Colonic mucosa (tissue), 4 donors: ENCODE data around the gene SUCLG2. TPM values are rescaled to one million over a fixed set of nuclear protein-coding genes. Genes with fewer than 3 reads are reported as not detected.

Experiments used
- DNase-seq: peaks from one replicate; pipeline ENCODE4 v3.0.0-alpha.2; 2020
- H3K27ac ChIP-seq: fragments of 200-600 bp; one replicate; pipeline ENCODE4 v1.8.0; 2021
- H3K27me3 ChIP-seq: fragments of 200-600 bp; one replicate; pipeline ENCODE4 v1.8.0; 2021
- H3K36me3 ChIP-seq: fragments of 200-600 bp; one replicate; pipeline ENCODE4 v1.8.0; 2021
- H3K4me1 ChIP-seq: fragments of 200-600 bp; one replicate; pipeline ENCODE4 v1.8.0; 2021; ENCODE audit warnings: mild to moderate bottlenecking
- H3K4me3 ChIP-seq: fragments of 200-600 bp; one replicate; pipeline ENCODE4 v1.8.0; 2021
- H3K9ac ChIP-seq, 2 donors: one replicate each; pipeline ENCODE4 v1.7.0; 2013; ENCODE audit warnings: control low read depth in 2 of 2, low read depth in 2 of 2, low read length in 2 of 2
- H3K9me3 ChIP-seq: fragments of 200-600 bp; one replicate; pipeline ENCODE4 v1.8.0; 2021
- CTCF ChIP-seq: fragments of 200-600 bp; IDR thresholded peaks from one replicate; pipeline ENCODE4 v1.8.0; 2022; ENCODE audit warnings: antibody characterized with exemption, mild to moderate bottlenecking
- intact Hi-C: fragments of 100-400 bp; cut with DNase I; formaldehyde crosslinking; loops from one replicate; pipeline ENCODE4 v1.14.1; 2022
- total RNA-seq, 2 donors: library from RNA; stranded (reverse); fragmentation: NEBNext Ultra II Directional in 1 of 2; extraction: Animal tissue kit (Norgen Biotek cat#: 25700) in 1 of 2; gene quantifications; one replicate each; pipeline ENCODE4 v1.2.1, GENCODE V29; 2021
- donor health status: healthy.
- donor health status: DM: no; HTN: no; CAD: no.
- donor health status: DM: no; HTN: no; CAD: no.

SUCLG2 gene
- total RNA-seq, 2 donors from 2014 or later: 114 to 219 TPM

DNA sequence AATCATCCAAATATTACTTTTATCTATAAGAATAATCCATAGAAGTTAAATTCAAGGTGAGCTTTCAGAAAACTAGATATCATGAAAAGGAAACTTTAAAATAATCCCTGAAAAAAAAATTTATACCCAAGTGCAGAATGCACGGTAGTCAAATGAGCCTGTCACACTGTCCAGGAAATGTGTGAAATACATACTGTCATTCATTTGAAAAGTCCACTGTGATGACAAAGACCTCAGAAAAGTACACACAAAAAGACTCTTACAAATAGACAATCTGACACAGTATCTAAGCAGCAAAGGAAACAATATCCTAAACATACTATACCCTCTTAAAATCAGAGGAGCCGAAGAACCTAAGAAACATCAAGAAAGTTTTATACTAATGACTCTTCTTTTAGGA is 29.7 kb downstream of the SUCLG2 start:
- H3K36me3 ChIP-seq: no peaks in the 10 kb centered on the region
- no peak for TF ChIP-seq CTCF
- intact Hi-C loops: no loop called here
- no peaks in the 10 kb centered on the region for H3K9me3 ChIP-seq
- no peaks in the 10 kb centered on the region for H3K4me1 ChIP-seq
- H3K9ac ChIP-seq: no peak overlapping the region
- no peak overlapping the region for H3K4me3 ChIP-seq
- H3K27me3 ChIP-seq: no peaks in the 10 kb centered on the region
- no peak overlapping the region for H3K27ac ChIP-seq
- no peak for DNase-seq

DNA sequence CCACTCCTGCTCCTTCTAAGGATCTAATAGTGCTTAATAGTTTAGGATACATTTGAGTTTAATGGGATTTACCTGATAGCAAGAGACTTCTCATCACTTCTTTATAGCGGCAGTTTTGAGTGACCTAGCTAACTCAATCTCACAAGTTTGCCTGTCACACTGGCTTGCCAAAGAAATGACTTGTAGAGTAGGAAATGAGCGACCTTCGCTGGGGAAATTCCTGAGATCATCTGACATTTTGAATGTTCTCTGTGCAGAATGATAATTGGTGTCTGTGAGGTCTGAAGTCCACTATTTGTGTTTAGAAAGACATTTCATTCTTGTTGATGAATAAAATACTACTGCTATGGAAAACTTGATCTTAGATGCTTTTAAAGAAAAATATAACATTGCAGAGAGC is 30.3 kb downstream of the SUCLG2 start:
- no peak overlapping the region for H3K4me3 ChIP-seq
- H3K36me3 ChIP-seq: no peaks in the 10 kb centered on the region
- no peaks in the 10 kb centered on the region for H3K4me1 ChIP-seq
- H3K27ac ChIP-seq: no peak overlapping the region
- DNase-seq: no peak
- no peak overlapping the region for H3K9ac ChIP-seq
- no peaks in the 10 kb centered on the region for H3K27me3 ChIP-seq
- intact Hi-C loops: no loop called here
- TF ChIP-seq CTCF: no peak
- H3K9me3 ChIP-seq: no peaks in the 10 kb centered on the region

- Histone ChIP-seq H3K9me3 (no peaks in the 10 kb centered on the region), H3K27me3 (no peaks in the 10 kb centered on the region), H3K4me3 (no peak overlapping the region), H3K4me1 (no peaks in the 10 kb centered on the region), H3K9ac (no peak overlapping the region), H3K36me3 (no peaks in the 10 kb centered on the region), H3K27ac (no peak overlapping the region)
- intact Hi-C loops: no loop called here
- TF ChIP-seq CTCF: no peak
- no peak for DNase-seq
These were observed 31.8 kb downstream of the SUCLG2 start for GRCh38 chr3:67622652-67623051.

DNA sequence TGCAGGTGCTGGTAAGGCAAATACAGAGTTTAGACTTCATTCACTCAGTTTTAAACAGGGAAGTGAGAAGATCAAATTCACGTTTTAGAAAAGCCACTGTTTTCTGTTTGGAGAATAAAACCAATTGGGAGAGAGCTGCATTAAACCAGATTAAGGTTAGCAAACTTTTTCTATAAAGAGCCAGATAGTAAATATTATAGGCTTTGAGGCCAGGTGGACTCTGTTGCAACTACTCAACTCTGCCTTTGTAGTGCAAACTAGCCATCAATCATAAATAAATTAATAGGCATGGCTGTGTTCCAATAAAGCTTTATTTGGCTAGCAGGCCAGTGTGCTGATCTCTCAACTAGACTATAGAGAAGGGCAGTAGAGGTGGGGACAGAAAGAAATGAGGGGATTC is 33.5 kb downstream of the SUCLG2 start:
- Histone ChIP-seq H3K9ac (no peak overlapping the region), H3K36me3 (no peaks in the 10 kb centered on the region), H3K4me1 (no peaks in the 10 kb centered on the region), H3K27ac (no peak overlapping the region), H3K9me3 (no peaks in the 10 kb centered on the region), H3K27me3 (no peaks in the 10 kb centered on the region), H3K4me3 (no peak overlapping the region)
- intact Hi-C loops: no loop called here
- no peak for DNase-seq
- no peak for TF ChIP-seq CTCF

DNA sequence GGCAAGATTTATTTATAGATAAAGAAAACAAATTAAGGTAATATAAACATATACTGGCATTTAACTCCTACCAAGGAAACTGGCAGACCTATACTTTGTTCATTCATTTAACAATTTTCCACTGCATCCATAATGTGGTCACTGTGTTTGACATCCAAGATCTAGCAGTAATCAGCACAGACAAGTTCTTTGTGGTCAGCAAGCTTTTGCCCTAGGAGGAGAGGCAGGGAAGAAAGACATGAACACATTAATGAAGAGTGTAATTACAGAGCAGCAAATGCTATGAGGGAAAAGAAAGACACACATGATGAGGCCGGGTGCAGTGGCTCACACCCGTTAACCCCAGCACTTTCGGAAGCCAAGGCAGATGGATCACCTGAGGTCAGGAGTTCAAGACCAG is 34.4 kb downstream of the SUCLG2 start:
- no peak for TF ChIP-seq CTCF
- Histone ChIP-seq H3K36me3 (no peaks in the 10 kb centered on the region), H3K4me3 (no peak overlapping the region), H3K27ac (no peak overlapping the region), H3K27me3 (no peaks in the 10 kb centered on the region), H3K4me1 (no peaks in the 10 kb centered on the region), H3K9me3 (no peaks in the 10 kb centered on the region), H3K9ac (no peak overlapping the region)
- no peak for DNase-seq
- intact Hi-C loops: loop anchor here (10.0 kb wide), 1 partner anchor 85 kb away; no protein-coding TSS in a partner anchor

GRCh38 chr3:67617518-67617917 is 36.9 kb downstream of the SUCLG2 start:
- no peak for DNase-seq
- Histone ChIP-seq H3K9ac (no peak overlapping the region), H3K27ac (no peak overlapping the region), H3K9me3 (no peaks in the 10 kb centered on the region), H3K27me3 (no peaks in the 10 kb centered on the region), H3K4me1 (no peaks in the 10 kb centered on the region), H3K36me3 (no peaks in the 10 kb centered on the region), H3K4me3 (no peak overlapping the region)
- TF ChIP-seq CTCF: no peak
- intact Hi-C loops: loop anchor here (10.0 kb wide), 1 partner anchor 83 kb away; no protein-coding TSS in a partner anchor
